Colonic mucosa (tissue), 4 donors: ENCODE measurements around the gene THBS3. TPM values are rescaled to one million over a fixed set of nuclear protein-coding genes. Genes with fewer than 3 reads are reported as not detected.
"Not testable (repeated sequence)": the region's sequence is repeated elsewhere in the genome, so short reads cannot be mapped to it uniquely, and the experiment has no call there.

Experiments used
- DNase-seq: peaks from one replicate; pipeline ENCODE4 v3.0.0-alpha.2; 2020
- H3K27ac ChIP-seq: fragments of 200-600 bp; one replicate; pipeline ENCODE4 v1.8.0; 2021
- H3K27me3 ChIP-seq: fragments of 200-600 bp; one replicate; pipeline ENCODE4 v1.8.0; 2021
- H3K36me3 ChIP-seq: fragments of 200-600 bp; one replicate; pipeline ENCODE4 v1.8.0; 2021
- H3K4me1 ChIP-seq: fragments of 200-600 bp; one replicate; pipeline ENCODE4 v1.8.0; 2021; ENCODE audit warnings: mild to moderate bottlenecking
- H3K4me3 ChIP-seq: fragments of 200-600 bp; one replicate; pipeline ENCODE4 v1.8.0; 2021
- H3K9ac ChIP-seq, 2 donors: one replicate each; pipeline ENCODE4 v1.7.0; 2013; ENCODE audit warnings: control low read depth in 2 of 2, low read depth in 2 of 2, low read length in 2 of 2
- H3K9me3 ChIP-seq: fragments of 200-600 bp; one replicate; pipeline ENCODE4 v1.8.0; 2021
- CTCF ChIP-seq: fragments of 200-600 bp; IDR thresholded peaks from one replicate; pipeline ENCODE4 v1.8.0; 2022; ENCODE audit warnings: antibody characterized with exemption, mild to moderate bottlenecking
- intact Hi-C: fragments of 100-400 bp; cut with DNase I; formaldehyde crosslinking; loops from one replicate; pipeline ENCODE4 v1.14.1; 2022
- total RNA-seq, 2 donors: library from RNA; stranded (reverse); fragmentation: NEBNext Ultra II Directional in 1 of 2; extraction: Animal tissue kit (Norgen Biotek cat#: 25700) in 1 of 2; gene quantifications; one replicate each; pipeline ENCODE4 v1.2.1, GENCODE V29; 2021
- donor health status: healthy.
- donor health status: DM: no; HTN: no; CAD: no.
- donor health status: DM: no; HTN: no; CAD: no.

THBS3 gene
- total RNA-seq, 2 donors from 2014 or later: 12.2 to 16.0 TPM

DNA sequence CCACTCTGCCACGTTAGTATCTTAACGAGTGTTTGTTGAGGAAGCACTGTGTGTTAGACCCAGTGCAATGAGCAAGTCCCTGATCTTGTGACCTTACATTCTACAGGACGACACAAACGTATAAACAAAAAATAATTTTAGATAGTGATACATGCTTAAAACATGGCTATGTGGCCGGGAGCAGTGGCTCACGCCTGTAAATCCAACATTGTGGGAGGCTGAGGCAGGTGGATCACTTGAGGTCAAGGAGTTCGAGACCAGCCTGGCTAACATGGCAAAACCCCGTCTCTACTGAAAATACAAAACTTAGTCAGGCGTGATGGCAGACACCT lies 20.4 kb upstream of the THBS3 start:
- H3K27me3 ChIP-seq: no peaks in the 10 kb centered on the region
- H3K9ac ChIP-seq: peak overlapping the region; percentile 68 to 72
- H3K9me3 ChIP-seq: no peaks in the 10 kb centered on the region
- H3K36me3 ChIP-seq: no peaks in the 10 kb centered on the region
- no peak for TF ChIP-seq CTCF
- H3K4me1 ChIP-seq: peaks cover 10% of the 10 kb centered on the region
- DNase-seq: no peak
- H3K4me3 ChIP-seq: peak overlapping the region; percentile 67
- intact Hi-C loops: no loop called here
- peak overlapping the region; percentile 89 for H3K27ac ChIP-seq

DNA sequence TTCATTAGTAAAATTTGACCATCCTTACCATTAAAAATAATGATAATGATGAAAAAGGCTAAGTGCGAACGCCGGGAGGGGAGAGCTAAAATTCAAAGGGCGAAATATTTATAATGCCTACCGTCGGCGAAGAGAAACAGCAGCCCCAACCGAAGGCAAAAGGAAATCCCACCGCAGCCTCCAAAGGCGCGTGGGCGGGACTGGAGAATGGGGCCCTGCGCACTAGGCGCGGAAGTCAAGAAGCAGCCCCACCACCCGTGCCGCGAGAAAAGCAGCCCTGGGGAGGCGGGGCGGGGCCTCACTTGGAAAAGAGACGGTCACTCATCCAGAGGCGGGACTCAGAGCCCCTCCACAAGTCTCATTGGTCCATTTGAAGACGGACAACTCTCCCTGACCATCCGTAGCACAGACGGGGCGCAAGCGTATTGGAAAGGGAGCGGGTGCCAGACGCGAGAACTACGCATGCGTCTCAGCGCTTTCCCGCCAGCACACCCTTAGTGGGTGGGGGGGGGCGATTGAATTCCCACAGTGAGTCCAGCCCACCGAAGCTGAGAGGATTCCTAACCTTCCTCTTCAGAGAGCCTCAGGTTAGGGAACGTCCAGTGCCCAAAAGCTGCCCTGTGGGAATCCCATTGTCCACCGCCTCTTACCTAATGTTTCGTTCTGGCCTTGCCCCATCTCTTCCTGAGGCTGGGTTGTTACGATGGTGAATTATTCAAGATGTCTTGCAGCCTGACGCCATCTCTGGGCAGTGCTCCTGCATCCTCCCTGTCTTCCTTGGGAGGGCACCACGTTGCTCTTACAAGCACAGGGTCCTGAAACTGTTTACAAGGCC lies 19.8 kb upstream of the THBS3 start:
- intact Hi-C loops: loop anchor here (2.0 kb wide), 1 partner anchor 19 kb away; the partner anchor contains the start of gene MTX1
- peak overlapping the region; percentile 89 for H3K27ac ChIP-seq
- H3K27me3 ChIP-seq: no peaks in the 10 kb centered on the region
- H3K9ac ChIP-seq: peak overlapping the region; percentile 75 to 89
- peak overlapping the region; percentile 67 for H3K4me3 ChIP-seq
- H3K36me3 ChIP-seq: no peaks in the 10 kb centered on the region
- H3K9me3 ChIP-seq: no peaks in the 10 kb centered on the region
- no peak for TF ChIP-seq CTCF
- peaks cover 10% of the 10 kb centered on the region for H3K4me1 ChIP-seq
- DNase-seq: peak; percentile 99

GRCh38 chr1:155226910-155227260 lies 19.2 kb upstream of the THBS3 start:
- intact Hi-C loops: loop anchor here (2.0 kb wide), 1 partner anchor 18 kb away; the partner anchor contains the start of gene MTX1
- peak overlapping the region; percentile 67 for H3K4me3 ChIP-seq
- TF ChIP-seq CTCF: no peak
- peaks cover 10% of the 10 kb centered on the region for H3K4me1 ChIP-seq
- H3K27ac ChIP-seq: peak overlapping the region; percentile 89
- no peaks in the 10 kb centered on the region for H3K27me3 ChIP-seq
- no peaks in the 10 kb centered on the region for H3K9me3 ChIP-seq
- DNase-seq: peak; percentile 61
- H3K9ac ChIP-seq: peak overlapping the region; percentile 75 to 89
- H3K36me3 ChIP-seq: no peaks in the 10 kb centered on the region

GRCh38 chr1:155226188-155226909 lies 18.7 kb upstream of the THBS3 start:
- DNase-seq: peak; percentile 84
- peaks cover 10% of the 10 kb centered on the region for H3K4me1 ChIP-seq
- peak overlapping the region; percentile 89 for H3K27ac ChIP-seq
- peak overlapping the region; percentile 75 to 89 for H3K9ac ChIP-seq
- no peaks in the 10 kb centered on the region for H3K36me3 ChIP-seq
- no peaks in the 10 kb centered on the region for H3K27me3 ChIP-seq
- intact Hi-C loops: loop anchor here (2.0 kb wide), 1 partner anchor 18 kb away; the partner anchor contains the start of gene MTX1
- H3K9me3 ChIP-seq: no peaks in the 10 kb centered on the region
- peak; percentile 39 for TF ChIP-seq CTCF
- peak overlapping the region; percentile 67 for H3K4me3 ChIP-seq

- DNase-seq, intact Hi-C loops, H3K9ac ChIP-seq, H3K4me1 ChIP-seq, H3K36me3 ChIP-seq, H3K4me3 ChIP-seq, H3K9me3 ChIP-seq, H3K27ac ChIP-seq, H3K27me3 ChIP-seq: not testable (repeated sequence)
These were observed 17.7 kb upstream of the THBS3 start for GRCh38 chr1:155225404-155225759.

- peaks cover 8% of the 10 kb centered on the region for H3K4me1 ChIP-seq
- no peaks in the 10 kb centered on the region for H3K36me3 ChIP-seq
- H3K9ac ChIP-seq: no peak overlapping the region
- TF ChIP-seq CTCF: no peak
- no peaks in the 10 kb centered on the region for H3K27me3 ChIP-seq
- no peak overlapping the region for H3K4me3 ChIP-seq
- H3K27ac ChIP-seq: no peak overlapping the region
- intact Hi-C loops: no loop called here
- H3K9me3 ChIP-seq: no peaks in the 10 kb centered on the region
- DNase-seq: no peak
These were observed 15.3 kb upstream of the THBS3 start for GRCh38 chr1:155223047-155223446.

GRCh38 chr1:155220211-155220965 lies 12.7 kb upstream of the THBS3 start:
- H3K27ac ChIP-seq: peak overlapping the region; percentile 80
- H3K27me3 ChIP-seq, intact Hi-C loops, H3K36me3 ChIP-seq, H3K9me3 ChIP-seq, H3K4me1 ChIP-seq, H3K4me3 ChIP-seq, H3K9ac ChIP-seq: not testable (repeated sequence)
- DNase-seq: peak; percentile 73
